Neuronal stem cell (in vitro differentiated cells): ENCODE results near the gene C1QTNF12.

Source experiments
- DNase-seq: peaks from one replicate; pipeline ENCODE4 v3.0.0-alpha.2; 2013; ENCODE audit warnings: low spot score
- H2AFZ ChIP-seq: one replicate; pipeline ENCODE4 v1.6.1; 2013; ENCODE audit warnings: mild to moderate bottlenecking, low read length, inconsistent platforms
- H2AK5ac ChIP-seq: 2 replicates; pipeline ENCODE4 v1.6.1; 2013; ENCODE audit warnings: low read depth, mild to moderate bottlenecking, inconsistent platforms, low read length, moderate library complexity, mixed read lengths
- H2BK120ac ChIP-seq: 2 replicates; pipeline ENCODE4 v1.6.1; 2013; ENCODE audit warnings: low read depth, mild to moderate bottlenecking, inconsistent platforms, low read length, moderate library complexity, mixed read lengths
- H2BK12ac ChIP-seq: one replicate; pipeline ENCODE4 v1.6.1; 2013; ENCODE audit warnings: low read length, inconsistent platforms
- H2BK15ac ChIP-seq: 2 replicates; pipeline ENCODE4 v1.6.1; 2013; ENCODE audit warnings: mild to moderate bottlenecking, low read length, inconsistent platforms, mixed read lengths
- H2BK5ac ChIP-seq: one replicate; pipeline ENCODE4 v1.6.1; 2013; ENCODE audit warnings: inconsistent platforms, mild to moderate bottlenecking, low read length, moderate library complexity
- H3K14ac ChIP-seq: one replicate; pipeline ENCODE4 v1.6.1; 2013; ENCODE audit warnings: low read length, inconsistent platforms
- H3K18ac ChIP-seq: 2 replicates; pipeline ENCODE4 v1.6.1; 2013; ENCODE audit warnings: low read length, inconsistent platforms
- H3K23ac ChIP-seq: 2 replicates; pipeline ENCODE4 v1.6.1; 2013; ENCODE audit warnings: low read depth, mild to moderate bottlenecking, mixed read lengths, low read length, inconsistent platforms; ENCODE audit not compliant: poor library complexity
- H3K27ac ChIP-seq: replicated peaks from 3 replicates; pipeline ENCODE4 v1.5.1; 2013; ENCODE audit warnings: low read length, inconsistent platforms
- H3K27me3 ChIP-seq, 3 experiments: 2 replicates each; pipeline ENCODE4 v1.6.1; 2013; ENCODE audit warnings: low read length in 3 of 3, mild to moderate bottlenecking in 2 of 3, inconsistent platforms in 1 of 3, low read depth in 1 of 3, mixed read lengths in 1 of 3, moderate library complexity in 1 of 3; ENCODE audit not compliant: control insufficient read depth in 3 of 3, insufficient read depth in 3 of 3
- H3K36me3 ChIP-seq, 2 donors: replicated peaks in 1 of 2; 2 replicates each; pipeline ENCODE4 v1.6.1; 2013; ENCODE audit warnings: low read length in 2 of 2; ENCODE audit not compliant: control insufficient read depth in 2 of 2, insufficient read depth in 2 of 2
- H3K4ac ChIP-seq: 2 replicates; pipeline ENCODE4 v1.6.1; 2013; ENCODE audit warnings: inconsistent platforms, mild to moderate bottlenecking, low read length, moderate library complexity
- H3K4me1 ChIP-seq, 2 donors: 1 replicate in 1 of 2; 2 replicates in 1 of 2; pipeline ENCODE4 v1.6.1; 2013; ENCODE audit warnings: low read length in 2 of 2, low read depth in 1 of 2; ENCODE audit not compliant: control insufficient read depth in 2 of 2, insufficient read depth in 1 of 2
- H3K4me2 ChIP-seq: one replicate; pipeline ENCODE4 v1.6.1; 2013; ENCODE audit warnings: mild to moderate bottlenecking, low read length, inconsistent platforms; ENCODE audit not compliant: insufficient read depth, poor library complexity, severe bottlenecking
- H3K4me3 ChIP-seq, 2 donors: 2 replicates each; pipeline ENCODE4 v1.5.1; 2013; ENCODE audit warnings: low read length in 2 of 2, mild to moderate bottlenecking in 2 of 2, inconsistent platforms in 1 of 2, moderate library complexity in 1 of 2
- H3K79me1 ChIP-seq: one replicate; pipeline ENCODE4 v1.6.1; 2013; ENCODE audit warnings: low read depth, mild to moderate bottlenecking, inconsistent platforms, low read length, moderate library complexity
- H3K9ac ChIP-seq: one replicate; pipeline ENCODE4 v1.6.1; 2013; ENCODE audit warnings: mild to moderate bottlenecking, low read depth, low read length, inconsistent platforms; ENCODE audit not compliant: poor library complexity
- H3K9me3 ChIP-seq, 2 donors: replicated peaks in 1 of 2; 2 replicates each; pipeline versions ENCODE3 to v1.6.1; 2013; ENCODE audit warnings: low read length in 2 of 2, mild to moderate bottlenecking in 2 of 2, inconsistent platforms in 1 of 2, low read depth in 1 of 2, mixed read lengths in 1 of 2, moderate library complexity in 1 of 2; ENCODE audit not compliant: control insufficient read depth in 2 of 2, insufficient read depth in 1 of 2
- H4K8ac ChIP-seq: one replicate; pipeline ENCODE4 v1.6.1; 2013; ENCODE audit warnings: low read depth, mild to moderate bottlenecking, inconsistent platforms, low read length, moderate library complexity
- H4K91ac ChIP-seq: one replicate; pipeline ENCODE4 v1.6.1; 2013; ENCODE audit warnings: low read length, low read depth, mild to moderate bottlenecking, inconsistent platforms; ENCODE audit not compliant: poor library complexity
- WGBS, 2 donors: extraction: QIAGEN DNeasy Blood & Tissue Kit; methylation state at CpG; one replicate each; pipeline ENCODE4 v1.1.7; 2013; ENCODE audit warnings: missing lambda C conversion rate in 2 of 2, mixed read lengths in 1 of 2; ENCODE audit not compliant: insufficient read length in 2 of 2, insufficient replicate concordance in 1 of 2; ENCODE audit errors: extremely low coverage in 2 of 2; 5-methylcytosine and 5-hydroxymethylcytosine counted together

Gene C1QTNF12

GRCh38 chr1:1220197-1220596, 26.3 kb downstream of the C1QTNF12 start:
- no CpG with 5 or more reads among the region's 24 CpGs for WGBS, 2 donors
- Histone ChIP-seq H3K9me3 (peaks cover 0 to 5% of the 10 kb centered on the region in 2 donors), H3K79me1 (peaks cover 11% of the 10 kb centered on the region), H3K27ac (no peak overlapping the region), H3K9ac (no peak overlapping the region), H4K91ac (no peak overlapping the region), H3K4me3 (no peak overlapping the region), H2BK15ac (no peak overlapping the region), H3K4me2 (no peak overlapping the region), H2BK5ac (no peak overlapping the region), H3K36me3 (peaks cover 21 to 76% of the 10 kb centered on the region in 2 donors), H2BK12ac (no peak overlapping the region), H4K8ac (no peak overlapping the region), H2AFZ (no peak overlapping the region), H2AK5ac (no peak overlapping the region), H3K14ac (no peak overlapping the region), H3K4me1 (no peaks in the 10 kb centered on the region), H3K27me3 (peaks cover 0 to 3% (median 0%) of the 10 kb centered on the region in 3 experiments), H2BK120ac (no peak overlapping the region), H3K4ac (no peak overlapping the region), H3K23ac (no peak overlapping the region), H3K18ac (no peak overlapping the region)
- DNase-seq = no peak

GRCh38 chr1:1219341-1219740, 27.2 kb downstream of the C1QTNF12 start:
- peaks cover 0 to 5% of the 10 kb centered on the region in 2 donors for H3K9me3 ChIP-seq
- DNase-seq = no peak
- no peak overlapping the region for H2AFZ ChIP-seq
- H4K91ac ChIP-seq = no peak overlapping the region
- no peak overlapping the region for H3K4ac ChIP-seq
- H3K23ac ChIP-seq = peak overlapping the region; percentile 55
- no peak overlapping the region for H3K4me3 ChIP-seq
- H2AK5ac ChIP-seq = no peak overlapping the region
- H3K14ac ChIP-seq = no peak overlapping the region
- peaks cover 5% of the 10 kb centered on the region for H3K79me1 ChIP-seq
- no peak overlapping the region for H3K4me2 ChIP-seq
- H3K18ac ChIP-seq = no peak overlapping the region
- no peak overlapping the region for H2BK120ac ChIP-seq
- H3K4me1 ChIP-seq = no peaks in the 10 kb centered on the region
- H2BK5ac ChIP-seq = no peak overlapping the region
- peaks cover 21 to 67% of the 10 kb centered on the region in 2 donors for H3K36me3 ChIP-seq
- no peak overlapping the region for H2BK12ac ChIP-seq
- H3K27me3 ChIP-seq = peaks cover 0 to 3% (median 0%) of the 10 kb centered on the region in 3 experiments
- WGBS, 2 donors = no CpG with 5 or more reads among the region's 20 CpGs
- no peak overlapping the region for H2BK15ac ChIP-seq
- H3K9ac ChIP-seq = no peak overlapping the region
- H3K27ac ChIP-seq = no peak overlapping the region
- no peak overlapping the region for H4K8ac ChIP-seq

GRCh38 chr1:1218524-1219200, 27.9 kb downstream of the C1QTNF12 start:
- Histone ChIP-seq H3K36me3 (peaks cover 21 to 63% of the 10 kb centered on the region in 2 donors), H2BK12ac (no peak overlapping the region), H3K14ac (no peak overlapping the region), H3K4me2 (no peak overlapping the region), H3K4ac (no peak overlapping the region), H2BK15ac (no peak overlapping the region), H3K23ac (no peak overlapping the region), H3K79me1 (peaks cover 5% of the 10 kb centered on the region), H3K4me3 (no peak overlapping the region), H2AK5ac (no peak overlapping the region), H4K8ac (no peak overlapping the region), H3K27me3 (peaks cover 0 to 3% (median 0%) of the 10 kb centered on the region in 3 experiments), H2BK5ac (no peak overlapping the region), H2BK120ac (no peak overlapping the region), H2AFZ (no peak overlapping the region), H3K9ac (no peak overlapping the region), H3K9me3 (peaks cover 0 to 5% of the 10 kb centered on the region in 2 donors), H3K4me1 (no peaks in the 10 kb centered on the region), H3K27ac (no peak overlapping the region), H3K18ac (no peak overlapping the region), H4K91ac (no peak overlapping the region)
- DNase-seq = no peak
- WGBS, 2 donors = no CpG with 5 or more reads among the region's 36 CpGs

- Histone ChIP-seq H3K4me2 (no peak overlapping the region), H3K4ac (no peak overlapping the region), H4K8ac (no peak overlapping the region), H2BK12ac (no peak overlapping the region), H3K9ac (no peak overlapping the region), H3K4me1 (no peaks in the 10 kb centered on the region), H2BK15ac (no peak overlapping the region), H3K36me3 (peaks cover 17 to 56% of the 10 kb centered on the region in 2 donors), H2AK5ac (no peak overlapping the region), H2BK5ac (no peak overlapping the region), H3K4me3 (no peak overlapping the region), H3K9me3 (peaks cover 0 to 2% of the 10 kb centered on the region in 2 donors), H3K27ac (no peak overlapping the region), H3K79me1 (peaks cover 4% of the 10 kb centered on the region), H2BK120ac (no peak overlapping the region), H3K23ac (no peak overlapping the region), H4K91ac (no peak overlapping the region), H3K18ac (no peak overlapping the region), H2AFZ (no peak overlapping the region), H3K27me3 (peaks cover 0 to 1% (median 0%) of the 10 kb centered on the region in 3 experiments), H3K14ac (no peak overlapping the region)
- no peak for DNase-seq
- no CpG with 5 or more reads among the region's 52 CpGs for WGBS, 2 donors
Measured at GRCh38 chr1:1217621-1218523, 28.6 kb downstream of the C1QTNF12 start.
